ENCODE data around the gene FAM174C.

DNA sequence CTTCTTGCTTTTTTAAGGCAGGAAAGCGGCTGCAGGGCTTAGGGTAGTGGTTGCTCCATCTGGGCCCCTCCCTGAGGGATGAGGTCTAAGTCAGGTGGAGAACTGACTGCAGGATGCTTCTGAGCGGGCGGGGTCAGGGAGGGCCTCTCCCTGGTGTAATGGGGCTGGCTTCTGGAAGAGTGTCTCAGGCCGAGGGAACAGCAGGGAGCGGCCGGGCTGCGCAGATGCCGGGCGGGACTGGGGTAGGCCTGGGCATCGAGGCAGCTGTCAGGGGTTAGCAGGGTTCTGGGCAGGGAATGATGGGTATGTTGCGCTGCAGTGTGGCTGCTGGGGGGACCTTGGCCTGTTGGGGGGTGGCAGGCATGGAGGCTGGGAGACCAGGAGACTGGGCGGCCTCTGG is 2.7 kb downstream of the FAM174C start:
- no peak for TF ChIP-seq EZH2 (IDR thresholded peaks at IDR 0.05; ENCODE audit: borderline replicate concordance, low read length)
- TF ChIP-seq, protein P1, sequence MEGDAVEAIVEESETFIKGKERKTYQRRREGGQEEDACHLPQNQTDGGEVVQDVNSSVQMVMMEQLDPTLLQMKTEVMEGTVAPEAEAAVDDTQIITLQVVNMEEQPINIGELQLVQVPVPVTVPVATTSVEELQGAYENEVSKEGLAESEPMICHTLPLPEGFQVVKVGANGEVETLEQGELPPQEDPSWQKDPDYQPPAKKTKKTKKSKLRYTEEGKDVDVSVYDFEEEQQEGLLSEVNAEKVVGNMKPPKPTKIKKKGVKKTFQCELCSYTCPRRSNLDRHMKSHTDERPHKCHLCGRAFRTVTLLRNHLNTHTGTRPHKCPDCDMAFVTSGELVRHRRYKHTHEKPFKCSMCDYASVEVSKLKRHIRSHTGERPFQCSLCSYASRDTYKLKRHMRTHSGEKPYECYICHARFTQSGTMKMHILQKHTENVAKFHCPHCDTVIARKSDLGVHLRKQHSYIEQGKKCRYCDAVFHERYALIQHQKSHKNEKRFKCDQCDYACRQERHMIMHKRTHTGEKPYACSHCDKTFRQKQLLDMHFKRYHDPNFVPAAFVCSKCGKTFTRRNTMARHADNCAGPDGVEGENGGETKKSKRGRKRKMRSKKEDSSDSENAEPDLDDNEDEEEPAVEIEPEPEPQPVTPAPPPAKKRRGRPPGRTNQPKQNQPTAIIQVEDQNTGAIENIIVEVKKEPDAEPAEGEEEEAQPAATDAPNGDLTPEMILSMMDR (IDR thresholded peaks at IDR 0.05; ENCODE audit: low read length): no peak

Measured in OCI-LY1 (cell line).